GM12878 (cell line): ENCODE measurements around the gene ZBTB3. TPM values are rescaled to one million over a fixed set of nuclear protein-coding genes. Genes with fewer than 3 reads are reported as not detected.

Experiments used
- ATAC-seq: fragments of 200-7000 bp; cut with Tn5 transposase; 3 replicates; pipeline ENCODE4 v1.9.1; 2020; ENCODE audit warnings: mild to moderate bottlenecking, moderate library complexity
- BruUV-seq: library from RNA; stranded (reverse); fragments of 400-500 nt; replicated peaks from 2 replicates; lab custom pipeline; 2021; lab: Mats Ljungman, UMichigan
- CTCF ChIA-PET: fragments of 300-600 bp; sonication (Branson Sonifier 250); formaldehyde crosslinking; extraction: SDS; loops from one replicate; lab custom pipeline; 2021; ENCODE audit warnings: inconsistent platforms; lab: Yijun Ruan, JAX
- POLR2A ChIA-PET: fragments of 350-600 bp; formaldehyde crosslinking; extraction: SDS; loops from one replicate; lab custom pipeline; 2021; ENCODE audit warnings: inconsistent platforms; lab: Charles Lee
- RAD21 ChIA-PET: fragments of 300-600 bp; sonication (Branson Sonifier 250); formaldehyde crosslinking; loops from one replicate; lab custom pipeline; 2023; ENCODE audit warnings: antibody characterized with exemption; ENCODE audit not compliant: unreplicated experiment; lab: Charles Lee
- SMC1A ChIA-PET: fragments of 300-600 bp; sonication (Branson Sonifier 250); formaldehyde crosslinking; loops from one replicate; lab custom pipeline; 2023; ENCODE audit not compliant: unreplicated experiment, uncharacterized antibody; lab: Charles Lee
- DNase-seq: peaks from one replicate; pipeline ENCODE4 v3.0.0-alpha.2; 2011; ENCODE audit warnings: low read depth, low spot score
- FAIRE-seq: peaks from 3 replicates; lab custom pipeline; 2011; peaks lifted over from hg19 to GRCh38; lab: Jason Lieb, UNC
- H2AFZ ChIP-seq: 2 replicates; pipeline ENCODE4 v1.6.0; 2011; ENCODE audit warnings: low read depth, low read length, control low read depth; ENCODE audit not compliant: control insufficient read depth
- H3K27ac ChIP-seq: 2 replicates; pipeline ENCODE4 v1.5.1; 2011; ENCODE audit warnings: control low read depth; ENCODE audit not compliant: control insufficient read depth, insufficient read depth
- H3K27me3 ChIP-seq, 2 experiments: replicated peaks in 1 of 2; 2 replicates each; pipeline versions ENCODE4 v1.6.0 to v1.6.1; 2011; ENCODE audit warnings: low read length in 1 of 2; ENCODE audit not compliant: control insufficient read depth in 2 of 2, insufficient read depth in 2 of 2
- H3K36me3 ChIP-seq, 2 experiments: 2 replicates each; pipeline ENCODE4 v1.5.1; 2011; ENCODE audit warnings: low read length in 1 of 2; ENCODE audit not compliant: control insufficient read depth in 2 of 2, insufficient read depth in 2 of 2
- H3K4me1 ChIP-seq: 2 replicates; pipeline ENCODE4 v1.6.1; 2011; ENCODE audit warnings: mild to moderate bottlenecking, low read length, moderate library complexity, mixed read lengths; ENCODE audit not compliant: control insufficient read depth, insufficient read depth
- H3K4me2 ChIP-seq: 2 replicates; pipeline ENCODE4 v1.6.0; 2011; ENCODE audit warnings: control low read depth; ENCODE audit not compliant: control insufficient read depth, insufficient read depth
- H3K4me3 ChIP-seq: fragments of 200-600 bp; sonication (generic); 2 replicates; pipeline ENCODE4 v1.5.1; 2016
- H3K79me2 ChIP-seq: 2 replicates; pipeline ENCODE4 v1.6.0; 2011; ENCODE audit warnings: low read length; ENCODE audit not compliant: control insufficient read depth, insufficient read depth
- H3K9ac ChIP-seq: 2 replicates; pipeline ENCODE4 v1.8.0; 2011; ENCODE audit warnings: low read length, control low read depth, mixed read lengths; ENCODE audit not compliant: control insufficient read depth, insufficient read depth
- H3K9me3 ChIP-seq: replicated peaks from 3 replicates; pipeline ENCODE4 v1.5.1; 2011; ENCODE audit warnings: mild to moderate bottlenecking, low read length; ENCODE audit not compliant: control insufficient read depth, insufficient read depth
- H4K20me1 ChIP-seq: 2 replicates; pipeline ENCODE4 v1.6.0; 2011; ENCODE audit not compliant: control insufficient read depth, insufficient read depth
- CEBPZ ChIP-seq: fragments of 150-350 bp; IDR thresholded peaks from 2 replicates; pipeline ENCODE4 v1.6.1; 2016; ENCODE audit warnings: low read depth, low read length
- CTCF ChIP-seq, 3 experiments: IDR thresholded peaks in 2 of 3; conservative IDR thresholded peaks in 1 of 3; 2 replicates each; pipeline ENCODE4 v1.5.1; 2011; ENCODE audit warnings: low read depth in 3 of 3, low read length in 3 of 3, mild to moderate bottlenecking in 3 of 3, control low read depth in 2 of 3, moderate library complexity in 2 of 3, inconsistent platforms in 1 of 3, mixed read lengths in 1 of 3; ENCODE audit not compliant: control insufficient read depth in 2 of 3, insufficient read depth in 1 of 3; ENCODE audit errors: extremely low read depth in 1 of 3
- EP300 ChIP-seq, 2 experiments: fragments of 150-350 bp in 1 of 2; IDR thresholded peaks; 2 replicates each; pipeline ENCODE4 v1.6.1; 2011 to 2012; ENCODE audit warnings: low read depth in 2 of 2, low read length in 2 of 2, borderline replicate concordance in 1 of 2, improper control_type of control experiment in 1 of 2, inconsistent platforms in 1 of 2; ENCODE audit not compliant: control insufficient read depth in 1 of 2
- FOXK2 ChIP-seq: fragments of 450-650 bp; IDR thresholded peaks from 2 replicates; pipeline ENCODE4 v1.6.1; 2017; ENCODE audit warnings: mild to moderate bottlenecking, moderate library complexity
- MYB ChIP-seq: fragments of 150-350 bp; IDR thresholded peaks from 2 replicates; pipeline ENCODE4 v1.6.1; 2014; ENCODE audit warnings: mild to moderate bottlenecking, low read depth, low read length, borderline replicate concordance
- NFIC ChIP-seq: IDR thresholded peaks from 2 replicates; pipeline ENCODE4 v1.6.1; 2012; ENCODE audit warnings: low read depth, mild to moderate bottlenecking, inconsistent platforms, low read length, moderate library complexity
- NR2C1 ChIP-seq: fragments of 450-650 bp; IDR thresholded peaks from 2 replicates; pipeline ENCODE4 v1.6.1; 2017; ENCODE audit warnings: antibody characterized with exemption, mild to moderate bottlenecking, moderate library complexity
- NR2F1 ChIP-seq: fragments of 450-650 bp; conservative IDR thresholded peaks from 2 replicates; pipeline ENCODE4 v1.6.1; 2017; ENCODE audit warnings: mild to moderate bottlenecking
- PKNOX1 ChIP-seq: fragments of 450-650 bp; IDR thresholded peaks from 2 replicates; pipeline ENCODE4 v1.6.1; 2016; ENCODE audit warnings: mild to moderate bottlenecking
- WGBS: methylation state at CpG from one replicate; pipeline ENCODE4 v1.1.6; 2016; ENCODE audit warnings: low lambda C conversion rate; ENCODE audit not compliant: insufficient replicate concordance, insufficient coverage; ENCODE audit errors: missing lambda C conversion rate; 5-methylcytosine and 5-hydroxymethylcytosine counted together
- in situ Hi-C: fragments of 300-500 bp; cut with MboI; formaldehyde crosslinking; loops from 9 replicates; pipeline ENCODE4 v1.14.3; 2018; ENCODE audit warnings: mixed read lengths
- intact Hi-C: fragments of 100-400 bp; cut with micrococcal nuclease; formaldehyde crosslinking; loops from one replicate; pipeline ENCODE4 v1.14.2; 2022; ENCODE audit not compliant: unreplicated experiment
- polyA plus RNA-seq, 11 experiments: library from polyadenylated mRNA; depleted of rRNA in 4 of 11; unstranded in 6 of 11; stranded (reverse) in 5 of 11; fragments of >200 nt; fragmentation: Nextera tagmentation in 4 of 11; fragmentation: Illumina TruSeq in 1 of 11; extraction: Ambion mirVana in 4 of 11; extraction: Trizol in 1 of 11; gene quantifications; 1 replicate in 1 of 11; 2 replicates in 10 of 11; pipeline versions ENCODE4 v1.2.1 to v1.2.3, GENCODE V29; 2011 to 2016; ENCODE audit warnings: inconsistent platforms in 2 of 11, missing spikeins in 2 of 11, low read depth in 1 of 11
- total RNA-seq, 4 experiments: library from RNA; depleted of rRNA in 3 of 4; stranded (reverse); fragments of >200 nt in 3 of 4; fragmentation: Illumina TruSeq in 1 of 4; extraction: Trizol in 1 of 4; gene quantifications; 2 replicates each; pipeline versions ENCODE4 v1.2.1 to v1.2.3, GENCODE V29; 2013 to 2021

ZBTB3 gene
- total and polyA plus RNA-seq, 10 of the 15 experiments (the other 5 are each of a cell fraction or from before 2014, with no cell fraction given), result 1.4 to 7.7 (median 4.8) TPM

DNA sequence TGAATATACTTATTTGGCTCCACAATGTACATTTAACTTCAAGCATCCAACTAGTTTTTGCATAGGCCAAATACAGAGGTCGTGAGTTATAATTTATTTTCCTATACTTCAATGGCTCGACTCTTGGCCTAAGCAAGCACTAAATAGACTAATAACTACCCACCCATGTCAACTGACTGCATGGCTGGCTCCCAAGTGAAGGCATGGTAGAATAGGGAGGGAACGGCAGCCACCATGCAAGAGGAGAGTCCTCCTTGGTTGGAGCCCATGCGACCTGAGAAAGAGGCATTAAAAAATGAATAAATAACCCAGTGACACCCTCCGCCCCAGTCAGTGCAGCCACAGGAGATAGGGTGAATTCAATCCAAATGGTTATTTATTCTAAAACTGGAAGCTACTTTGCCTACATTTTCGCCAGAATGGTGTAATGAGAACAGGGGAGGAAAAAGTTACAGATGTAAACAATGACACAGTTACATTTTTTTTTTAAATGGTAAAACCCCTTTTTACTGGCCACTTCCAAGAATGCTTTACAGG, 41.6 kb downstream of the ZBTB3 start:
- Histone ChIP-seq H2AFZ (no peak overlapping the region), H3K79me2 (no peaks in the 10 kb centered on the region), H3K27me3 (no peaks in the 10 kb centered on the region), H3K4me1 (peaks cover 32% of the 10 kb centered on the region), H3K4me2 (no peak overlapping the region), H3K27ac (no peak overlapping the region), H3K4me3 (no peak overlapping the region), H3K9me3 (no peaks in the 10 kb centered on the region), H3K9ac (no peak overlapping the region), H4K20me1 (no peaks in the 10 kb centered on the region), H3K36me3 (peaks cover 34 to 35% of the 10 kb centered on the region in 2 experiments)
- in situ Hi-C loops, result no loop called here
- no peak for DNase-seq
- WGBS, result 62% methylated on average over 6 of the region's 6 CpGs
- ChIA-PET SMC1A (interaction anchor here (5.3 kb wide), 1 partner anchor 16 kb away, joined by 26 read pairs; the partner anchor contains the start of genes HNRNPUL2 and TTC9C), RAD21 (no interaction called here), POLR2A (interaction anchor here (5.5 kb wide), 1 partner anchor 14 kb away, joined by 40 read pairs; the partner anchor contains the start of genes HNRNPUL2 and TTC9C), CTCF (interaction anchor here (1.1 kb wide), 1 partner anchor 91 kb away, joined by 3 read pairs; no protein-coding TSS in a partner anchor)
- TF ChIP-seq FOXK2 (no peak), CEBPZ (no peak), PKNOX1 (no peak), MYB (no peak), NFIC (no peak), NR2C1 (no peak), EP300 (IDR thresholded peaks at IDR 0.05; ENCODE audit: borderline replicate concordance in 1 of 2, control insufficient read depth in 1 of 2, low read depth in 2 of 2, low read length in 2 of 2) (no peak), NR2F1 (no peak), CTCF (IDR thresholded peaks at IDR 0.05 in 2 of 3, conservative IDR thresholded peaks at IDR 0.05 in 1 of 3; ENCODE audit: control insufficient read depth in 2 of 3, extremely low read depth in 1 of 3, insufficient read depth in 1 of 3, low read depth in 3 of 3, low read length in 3 of 3) (no peak)
- intact Hi-C loops, result no loop called here
- FAIRE-seq, result no peak
- no TSS peak for BruUV-seq
- ATAC-seq, result no peak
